Tibial artery (tissue), 4 donors: ENCODE results near the gene TNRC6C.
"Not testable (repeated sequence)": the region's sequence is repeated elsewhere in the genome, so short reads cannot be mapped to it uniquely, and the experiment has no call there.

Source experiments
- DNase-seq, 2 donors: peaks; one replicate each; pipeline ENCODE4 v3.0.0-alpha.2; 2019
- H3K27ac ChIP-seq, 2 donors: fragments of 200-600 bp; sonication (generic) in 1 of 2; 1 replicate in 1 of 2; 2 replicates in 1 of 2; pipeline ENCODE4 v1.5.1; 2018 to 2019; ENCODE audit warnings: mild to moderate bottlenecking in 1 of 2
- H3K27me3 ChIP-seq, 2 donors: fragments of 200-600 bp; sonication (generic) in 1 of 2; one replicate each; pipeline versions ENCODE4 v1.5.1 to v1.6.0; 2016 to 2019
- H3K36me3 ChIP-seq, 3 donors: fragments of 200-600 bp; sonication (generic) in 2 of 3; one replicate each; pipeline ENCODE4 v1.5.1; 2016 to 2019; ENCODE audit warnings: mild to moderate bottlenecking in 2 of 3
- H3K4me1 ChIP-seq, 4 donors: fragments of 200-600 bp; sonication (generic) in 2 of 4; 1 replicate in 3 of 4; 2 replicates in 1 of 4; pipeline ENCODE4 v1.5.1; 2016 to 2019
- H3K4me3 ChIP-seq, 2 donors: fragments of 200-600 bp; sonication (generic) in 1 of 2; 1 replicate in 1 of 2; 2 replicates in 1 of 2; pipeline ENCODE4 v1.5.1; 2018 to 2019; ENCODE audit warnings: mild to moderate bottlenecking in 2 of 2
- H3K9me3 ChIP-seq, 3 donors: fragments of 200-600 bp; sonication (generic) in 1 of 3; one replicate each; pipeline ENCODE4 v1.5.1; 2016 to 2019
- intact Hi-C: fragments of 100-400 bp; cut with DNase I; formaldehyde crosslinking; loops from one replicate; pipeline ENCODE4 v1.15.0; 2023; ENCODE audit warnings: low total_unique reads
- TF ChIP-seq, protein P1 (sequence below), 2 experiments: fragments of 200-600 bp in 1 of 2; fragments of 450-650 bp in 1 of 2; IDR thresholded peaks; one replicate each; pipeline ENCODE4 v1.5.1; 2017 to 2019; ENCODE audit warnings: antibody characterized with exemption in 2 of 2, mild to moderate bottlenecking in 1 of 2, moderate library complexity in 1 of 2

TNRC6C gene

DNA sequence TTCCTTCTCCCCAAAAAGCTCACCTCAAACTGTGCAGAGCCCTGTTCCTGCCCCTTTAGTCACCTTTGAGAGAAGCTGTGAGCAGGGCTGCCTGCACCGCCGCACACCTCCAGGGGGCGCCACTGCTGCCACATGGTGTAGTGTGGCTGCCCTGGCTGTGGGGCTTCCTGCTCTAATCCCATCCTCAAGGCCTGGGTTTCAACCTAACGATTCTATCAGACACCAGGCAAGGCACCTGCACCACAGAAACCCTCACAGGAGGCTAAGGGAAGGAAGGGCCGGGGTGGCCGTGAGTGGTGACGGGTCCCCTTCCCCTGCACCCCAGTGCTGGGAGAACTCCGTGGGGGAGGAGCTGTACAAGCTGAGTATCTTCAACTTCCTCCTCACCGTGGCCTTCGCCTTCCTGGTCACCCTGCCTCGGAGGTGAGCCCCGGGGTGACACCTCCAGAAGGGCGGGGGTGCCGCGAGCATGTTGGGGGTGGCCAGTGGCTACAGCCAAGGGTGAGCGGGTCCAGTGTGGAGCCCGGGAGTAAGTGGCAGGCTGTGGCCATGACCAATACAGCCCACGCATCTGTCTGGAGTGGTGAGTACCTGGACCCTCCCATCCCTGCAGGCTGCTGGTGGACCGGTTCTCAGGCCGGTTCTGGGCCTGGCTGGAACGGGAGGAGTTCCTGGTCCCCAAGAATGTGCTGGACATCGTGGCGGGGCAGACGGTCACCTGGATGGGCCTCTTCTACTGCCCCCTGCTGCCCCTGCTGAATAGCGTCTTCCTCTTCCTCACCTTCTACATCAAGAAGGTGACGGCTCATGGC lies 179.1 kb downstream of the TNRC6C start:
- intact Hi-C loops = no loop called here
- Histone ChIP-seq H3K9me3 (no peaks in the 10 kb centered on the region), H3K36me3 (no peaks in the 10 kb centered on the region), H3K4me1 (peaks cover 0 to 12% (median 9%) of the 10 kb centered on the region in 4 donors), H3K4me3 (no peak overlapping the region), H3K27me3 (peaks cover 0 to 32% of the 10 kb centered on the region in 2 donors), H3K27ac (no peak overlapping the region)
- TF ChIP-seq, protein P1, sequence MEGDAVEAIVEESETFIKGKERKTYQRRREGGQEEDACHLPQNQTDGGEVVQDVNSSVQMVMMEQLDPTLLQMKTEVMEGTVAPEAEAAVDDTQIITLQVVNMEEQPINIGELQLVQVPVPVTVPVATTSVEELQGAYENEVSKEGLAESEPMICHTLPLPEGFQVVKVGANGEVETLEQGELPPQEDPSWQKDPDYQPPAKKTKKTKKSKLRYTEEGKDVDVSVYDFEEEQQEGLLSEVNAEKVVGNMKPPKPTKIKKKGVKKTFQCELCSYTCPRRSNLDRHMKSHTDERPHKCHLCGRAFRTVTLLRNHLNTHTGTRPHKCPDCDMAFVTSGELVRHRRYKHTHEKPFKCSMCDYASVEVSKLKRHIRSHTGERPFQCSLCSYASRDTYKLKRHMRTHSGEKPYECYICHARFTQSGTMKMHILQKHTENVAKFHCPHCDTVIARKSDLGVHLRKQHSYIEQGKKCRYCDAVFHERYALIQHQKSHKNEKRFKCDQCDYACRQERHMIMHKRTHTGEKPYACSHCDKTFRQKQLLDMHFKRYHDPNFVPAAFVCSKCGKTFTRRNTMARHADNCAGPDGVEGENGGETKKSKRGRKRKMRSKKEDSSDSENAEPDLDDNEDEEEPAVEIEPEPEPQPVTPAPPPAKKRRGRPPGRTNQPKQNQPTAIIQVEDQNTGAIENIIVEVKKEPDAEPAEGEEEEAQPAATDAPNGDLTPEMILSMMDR (IDR thresholded peaks at IDR 0.05) = no peak
- no peak for DNase-seq

DNA sequence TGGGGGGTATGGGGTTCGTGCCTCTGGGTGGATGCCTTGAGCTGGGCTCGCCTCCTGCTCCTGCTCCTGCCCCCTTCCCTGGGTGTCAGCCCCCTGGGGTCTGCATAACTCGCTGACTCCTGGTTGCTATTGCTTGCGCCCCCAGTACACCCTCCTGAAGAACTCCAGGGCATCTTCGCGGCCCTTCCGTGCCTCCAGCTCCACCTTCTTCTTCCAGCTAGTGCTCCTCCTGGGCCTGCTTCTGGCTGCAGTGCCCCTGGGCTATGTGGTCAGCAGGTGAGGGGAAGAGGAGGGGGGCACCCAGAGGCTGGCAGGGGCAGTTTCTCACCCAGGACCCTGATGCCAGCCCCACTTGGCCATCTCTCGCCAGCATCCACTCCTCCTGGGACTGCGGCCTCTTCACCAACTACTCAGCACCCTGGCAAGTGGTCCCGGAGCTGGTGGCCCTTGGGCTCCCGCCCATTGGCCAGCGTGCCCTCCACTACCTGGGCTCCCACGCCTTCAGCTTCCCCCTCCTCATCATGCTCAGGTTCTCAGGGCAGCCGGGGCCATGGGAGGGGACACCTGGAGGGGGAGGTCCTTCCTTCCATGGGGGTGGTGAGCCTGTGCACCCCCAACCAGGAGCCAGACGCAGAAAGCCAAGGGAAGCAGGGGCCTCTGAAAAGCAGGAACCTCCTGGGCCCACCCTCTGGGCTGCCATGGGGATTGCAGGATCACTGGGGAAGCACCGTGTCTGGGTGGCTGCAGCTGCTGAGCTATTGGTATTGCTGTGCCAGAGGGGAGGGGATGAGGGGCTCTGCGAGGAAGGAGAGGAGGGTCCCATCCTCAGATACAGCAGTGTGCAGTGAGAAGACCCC lies 179.9 kb downstream of the TNRC6C start:
- H3K36me3 ChIP-seq = no peaks in the 10 kb centered on the region
- H3K27me3 ChIP-seq = peaks cover 0 to 30% of the 10 kb centered on the region in 2 donors
- H3K4me1 ChIP-seq = peaks cover 0 to 12% (median 9%) of the 10 kb centered on the region in 4 donors
- DNase-seq = no peak
- no peaks in the 10 kb centered on the region for H3K9me3 ChIP-seq
- TF ChIP-seq, protein P1 (IDR thresholded peaks at IDR 0.05) = no peak
- no peak overlapping the region for H3K27ac ChIP-seq
- intact Hi-C loops = no loop called here
- no peak overlapping the region for H3K4me3 ChIP-seq

DNA sequence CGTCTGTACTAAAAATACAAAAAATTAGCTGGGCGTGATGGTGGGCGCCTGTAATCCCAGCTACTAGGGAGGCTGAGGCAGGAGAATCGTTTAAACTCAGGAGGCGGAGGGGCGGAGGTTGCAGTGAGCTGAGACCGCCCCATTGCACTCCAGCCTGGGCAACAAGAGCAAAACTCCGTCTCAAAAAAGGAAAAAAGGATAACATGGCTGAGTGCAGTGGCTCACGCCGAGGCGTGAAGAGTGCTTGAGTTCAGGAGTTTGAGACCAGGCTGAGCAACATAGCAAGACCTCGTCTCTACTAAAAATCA lies 181.3 kb downstream of the TNRC6C start:
- H3K36me3 ChIP-seq, intact Hi-C loops, DNase-seq, H3K4me3 ChIP-seq, H3K27ac ChIP-seq, H3K9me3 ChIP-seq: not testable (repeated sequence)
- peaks cover 0 to 26% (median 20%) of the 10 kb centered on the region in 4 donors for H3K4me1 ChIP-seq
- H3K27me3 ChIP-seq = peaks cover 0 to 21% of the 10 kb centered on the region in 2 donors

DNA sequence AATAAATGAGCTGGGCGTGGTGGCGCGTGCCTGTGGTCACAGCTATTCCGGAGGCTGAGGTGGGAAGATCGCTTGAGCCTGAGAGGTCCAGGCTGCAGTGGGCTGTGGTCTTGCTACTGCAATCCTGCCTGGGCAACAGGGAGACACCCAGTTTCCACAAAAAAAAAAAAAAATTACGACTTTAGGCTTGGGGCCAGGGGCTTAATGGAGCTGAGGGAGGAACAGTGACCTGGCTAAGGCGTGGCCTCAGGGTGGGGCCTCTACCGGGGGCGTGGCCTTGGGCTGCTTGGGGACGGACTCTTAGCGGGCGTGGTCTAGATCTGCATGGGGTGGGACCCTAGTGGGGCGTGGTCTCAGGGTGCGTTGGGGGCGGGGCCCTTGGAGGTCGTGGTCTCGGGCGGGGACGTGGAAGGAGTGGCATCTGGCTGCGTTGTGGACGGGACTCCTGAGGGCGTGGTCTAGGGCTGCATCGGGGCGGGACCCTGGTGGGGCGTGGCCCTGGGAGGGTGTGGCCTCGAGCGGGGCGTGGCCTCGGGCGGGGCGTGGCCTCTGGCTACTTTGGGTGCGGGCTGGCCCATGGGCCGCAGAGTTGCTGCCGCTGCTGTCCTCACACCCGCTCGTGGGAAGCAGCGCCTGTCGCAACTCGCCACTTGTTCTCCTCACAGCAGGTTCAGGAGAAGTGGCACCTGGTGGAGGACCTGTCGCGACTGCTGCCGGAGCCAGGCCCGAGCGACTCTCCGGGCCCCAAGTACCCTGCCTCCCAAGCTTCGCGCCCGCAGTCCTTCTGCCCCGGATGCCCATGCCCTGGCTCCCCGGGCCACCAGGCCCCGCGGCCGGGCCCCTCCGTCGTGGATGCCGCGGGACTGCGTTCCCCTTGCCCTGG lies 181.9 kb downstream of the TNRC6C start:
- peak overlapping the region in 1 of 2 donors; percentile 7 for H3K4me3 ChIP-seq
- H3K9me3 ChIP-seq = no peaks in the 10 kb centered on the region
- intact Hi-C loops = no loop called here
- H3K27ac ChIP-seq = no peak overlapping the region
- peaks cover 0 to 32% (median 26%) of the 10 kb centered on the region in 4 donors for H3K4me1 ChIP-seq
- peak; percentile 81 to 90 for DNase-seq
- TF ChIP-seq, protein P1 (IDR thresholded peaks at IDR 0.05) = no peak
- H3K27me3 ChIP-seq = peaks cover 0 to 21% of the 10 kb centered on the region in 2 donors
- no peaks in the 10 kb centered on the region for H3K36me3 ChIP-seq

DNA sequence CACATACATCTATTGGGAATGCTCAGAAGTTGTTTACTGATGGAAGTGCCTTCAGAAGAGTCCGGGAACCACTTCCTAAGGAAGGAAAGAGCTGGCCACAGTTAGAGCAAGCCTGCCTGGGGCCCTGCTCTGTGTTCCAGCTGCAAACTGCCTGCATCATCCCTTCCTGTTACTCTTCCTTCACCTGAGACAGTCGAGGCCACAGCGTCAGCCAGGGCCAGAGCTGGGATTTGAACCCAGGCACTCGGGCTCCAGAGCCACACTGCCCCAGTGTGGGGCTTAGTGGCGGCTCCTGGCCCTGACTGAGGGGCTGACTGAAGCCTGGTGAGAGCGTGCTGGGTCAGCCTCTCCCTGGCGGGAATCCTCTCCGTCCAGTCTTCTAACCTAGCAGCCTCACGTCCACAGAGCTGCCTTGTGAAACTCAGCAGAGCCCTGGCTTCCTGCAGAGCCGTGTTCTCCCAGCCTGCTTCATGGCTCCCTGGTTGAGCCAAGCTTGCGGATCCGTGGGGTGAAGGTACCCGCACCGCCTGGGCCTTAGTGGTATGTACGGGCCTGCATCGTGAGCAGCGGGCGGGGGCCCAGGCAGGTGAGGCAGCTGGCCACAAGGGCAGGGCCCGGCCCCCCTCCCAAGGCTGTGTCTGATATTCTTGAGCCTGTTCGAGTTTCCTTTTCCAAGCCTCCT lies 183.1 kb downstream of the TNRC6C start:
- Histone ChIP-seq H3K36me3 (no peaks in the 10 kb centered on the region), H3K9me3 (no peaks in the 10 kb centered on the region), H3K4me1 (peaks cover 0 to 34% (median 28%) of the 10 kb centered on the region in 4 donors), H3K27me3 (peaks cover 0 to 21% of the 10 kb centered on the region in 2 donors), H3K4me3 (no peak overlapping the region), H3K27ac (no peak overlapping the region)
- TF ChIP-seq, protein P1 (IDR thresholded peaks at IDR 0.05) = no peak
- no peak for DNase-seq
- intact Hi-C loops = no loop called here
